Activated CD4-positive, alpha-beta T cell treated with anti-CD3 and anti-CD28 coated beads, Interleukin-2, amount 10 ng/mL, durations not matched to agents 24 days and 14 days (primary cell): ENCODE results near the gene HS6ST1. TPM values are rescaled to one million over a fixed set of nuclear protein-coding genes. Genes with fewer than 3 reads are reported as not detected.

Experiments used
- DNase-seq: peaks from one replicate; pipeline ENCODE4 v3.0.0; 2022
- H3K27ac Mint-ChIP-seq: one replicate; pipeline ENCODE4 v1.8.0; 2022; ENCODE audit warnings: mild to moderate bottlenecking, mixed read lengths
- H3K27me3 Mint-ChIP-seq: one replicate; pipeline ENCODE4 v1.8.0; 2022; ENCODE audit warnings: mixed read lengths
- H3K36me3 Mint-ChIP-seq: one replicate; pipeline ENCODE4 v1.8.0; 2022; ENCODE audit warnings: low read depth, mild to moderate bottlenecking, mixed read lengths
- H3K4me1 Mint-ChIP-seq: one replicate; pipeline ENCODE4 v1.8.0; 2021; ENCODE audit warnings: mixed read lengths
- H3K4me3 Mint-ChIP-seq: one replicate; pipeline ENCODE4 v1.8.0; 2022; ENCODE audit warnings: mild to moderate bottlenecking, moderate library complexity, mixed read lengths
- H3K9me3 Mint-ChIP-seq: one replicate; pipeline ENCODE4 v1.8.0; 2021; ENCODE audit warnings: mixed read lengths
- intact Hi-C: fragments of 100-400 bp; cut with micrococcal nuclease; formaldehyde crosslinking; loops from one replicate; pipeline ENCODE4 v1.15.1; 2023
- total RNA-seq: library from RNA; stranded (reverse); gene quantifications from 2 replicates; pipeline ENCODE4 v1.2.3, GENCODE V29; 2022

HS6ST1 gene
- total RNA-seq, 1 donor from 2014 or later: 20.1 TPM

DNA sequence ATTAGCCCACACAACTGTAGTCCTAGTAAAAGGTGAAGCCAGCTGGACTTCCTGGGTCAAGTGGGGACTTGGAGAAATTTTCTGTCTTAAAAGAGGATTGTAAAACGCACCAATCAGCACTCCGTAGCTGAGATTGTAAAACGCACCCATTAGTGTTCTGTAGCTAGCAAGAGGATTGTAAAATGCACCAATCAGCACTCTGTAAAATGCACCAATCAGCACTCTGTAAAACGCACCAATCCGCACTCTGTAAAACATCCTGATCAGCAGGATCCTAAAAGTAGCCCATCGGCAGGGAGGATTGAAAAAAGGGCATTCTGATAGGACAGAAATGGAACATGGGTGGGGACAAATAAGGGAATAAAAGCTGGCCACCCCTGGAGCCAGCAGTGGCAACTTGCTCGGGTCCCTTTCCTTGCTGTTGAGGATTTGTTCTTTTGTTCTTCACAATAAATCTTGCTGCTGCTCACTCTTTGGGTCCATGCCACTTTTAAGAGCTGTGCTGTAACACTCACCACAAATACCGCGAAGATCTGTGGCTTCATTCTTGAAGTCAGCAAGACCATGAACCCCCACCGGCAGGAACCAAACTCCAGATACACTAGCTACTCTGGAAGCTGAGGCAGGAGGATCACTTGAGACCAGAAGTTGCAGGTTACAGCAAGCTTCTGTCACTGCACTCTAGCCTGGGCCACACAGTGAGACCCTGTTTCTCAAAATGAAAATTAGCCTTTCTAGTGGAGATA lies 102.6 kb downstream of the HS6ST1 start:
- no peaks in the 10 kb centered on the region for H3K9me3 Mint-ChIP-seq
- H3K4me3 Mint-ChIP-seq: no peak overlapping the region
- H3K27me3 Mint-ChIP-seq: peaks cover 3% of the 10 kb centered on the region
- intact Hi-C loops: no loop called here
- no peak for DNase-seq
- H3K27ac Mint-ChIP-seq: no peak overlapping the region
- no peaks in the 10 kb centered on the region for H3K4me1 Mint-ChIP-seq
- no peaks in the 10 kb centered on the region for H3K36me3 Mint-ChIP-seq

Other genes starting within 250 kb of the HS6ST1 start
- gene UGGT1, start 227.7 kb downstream of the HS6ST1 start, total RNA-seq: 69.9 and 72.1 TPM in 2 replicates